GM23338 (cell line): Measurements from ENCODE around the gene EBF4.

Source experiments
- CREB1 ChIP-seq: fragments of 250-450 bp; sonication (Bioruptor Pico); IDR thresholded peaks from 2 replicates; pipeline ENCODE4 v1.5.0; 2020; ENCODE audit warnings: low read depth, mild to moderate bottlenecking, moderate library complexity
- EZH2 ChIP-seq: fragments of 200-600 bp; sonication (generic); IDR thresholded peaks from one replicate; pipeline ENCODE4 v1.8.0; 2017; ENCODE audit warnings: antibody characterized with exemption, mild to moderate bottlenecking, low read depth; ENCODE audit not compliant: unreplicated experiment
- EZH2phosphoT487 ChIP-seq: fragments of 200-600 bp; sonication (generic); IDR thresholded peaks from one replicate; pipeline ENCODE4 v1.8.1; 2018; ENCODE audit warnings: antibody characterized with exemption; ENCODE audit not compliant: unreplicated experiment
- JUNB ChIP-seq: IDR thresholded peaks from one replicate; pipeline ENCODE4 v1.6.1; 2016; ENCODE audit warnings: antibody characterized with exemption; ENCODE audit not compliant: unreplicated experiment
- NANOG ChIP-seq: IDR thresholded peaks from 2 replicates; pipeline ENCODE4 v1.6.1; 2016; ENCODE audit warnings: antibody characterized with exemption, borderline replicate concordance
- POLR2AphosphoS5 ChIP-seq: IDR thresholded peaks from 2 replicates; pipeline ENCODE4 v1.6.1; 2016; ENCODE audit warnings: antibody characterized with exemption, low read depth
- ZNF114 ChIP-seq: fragments of 250-450 bp; sonication (Bioruptor Pico); IDR thresholded peaks from 2 replicates; pipeline ENCODE4 v1.5.0; 2020; ENCODE audit warnings: mild to moderate bottlenecking, moderate library complexity
- ZNF331 ChIP-seq: fragments of 250-450 bp; sonication (Bioruptor Pico); IDR thresholded peaks from 2 replicates; pipeline ENCODE4 v1.5.0; 2020; ENCODE audit warnings: low read depth, mild to moderate bottlenecking, moderate library complexity
- TF ChIP-seq, protein P1 (sequence below), 2 experiments: fragments of 200-600 bp in 1 of 2; sonication (generic) in 1 of 2; conservative IDR thresholded peaks; 2 replicates each; pipeline versions ENCODE4 v1.5.1 to v1.6.1; 2016 to 2017; ENCODE audit warnings: antibody characterized with exemption in 2 of 2, low read depth in 2 of 2, mild to moderate bottlenecking in 2 of 2, moderate library complexity in 1 of 2
- TF ChIP-seq, protein P2 (sequence below): IDR thresholded peaks from one replicate; pipeline ENCODE4 v1.6.1; 2018; ENCODE audit warnings: antibody characterized with exemption; ENCODE audit not compliant: unreplicated experiment
- TF ChIP-seq, protein P3 (sequence below): IDR thresholded peaks from 2 replicates; pipeline ENCODE4 v1.6.1; 2016; ENCODE audit warnings: antibody characterized with exemption
- TF ChIP-seq, protein P4 (sequence below): fragments of 250-450 bp; sonication (Bioruptor Pico); IDR thresholded peaks from 2 replicates; pipeline ENCODE4 v1.5.0; 2020; ENCODE audit warnings: mild to moderate bottlenecking, moderate library complexity

- TF ChIP-seq NANOG (no peak), EZH2phosphoT487 (no peak), POLR2AphosphoS5 (no peak), EZH2 (peak; percentile 90), CREB1 (no peak), JUNB (no peak), ZNF331 (CRISPR knock-in tag) (no peak), ZNF114 (CRISPR knock-in tag) (no peak)
- TF ChIP-seq, protein P1, sequence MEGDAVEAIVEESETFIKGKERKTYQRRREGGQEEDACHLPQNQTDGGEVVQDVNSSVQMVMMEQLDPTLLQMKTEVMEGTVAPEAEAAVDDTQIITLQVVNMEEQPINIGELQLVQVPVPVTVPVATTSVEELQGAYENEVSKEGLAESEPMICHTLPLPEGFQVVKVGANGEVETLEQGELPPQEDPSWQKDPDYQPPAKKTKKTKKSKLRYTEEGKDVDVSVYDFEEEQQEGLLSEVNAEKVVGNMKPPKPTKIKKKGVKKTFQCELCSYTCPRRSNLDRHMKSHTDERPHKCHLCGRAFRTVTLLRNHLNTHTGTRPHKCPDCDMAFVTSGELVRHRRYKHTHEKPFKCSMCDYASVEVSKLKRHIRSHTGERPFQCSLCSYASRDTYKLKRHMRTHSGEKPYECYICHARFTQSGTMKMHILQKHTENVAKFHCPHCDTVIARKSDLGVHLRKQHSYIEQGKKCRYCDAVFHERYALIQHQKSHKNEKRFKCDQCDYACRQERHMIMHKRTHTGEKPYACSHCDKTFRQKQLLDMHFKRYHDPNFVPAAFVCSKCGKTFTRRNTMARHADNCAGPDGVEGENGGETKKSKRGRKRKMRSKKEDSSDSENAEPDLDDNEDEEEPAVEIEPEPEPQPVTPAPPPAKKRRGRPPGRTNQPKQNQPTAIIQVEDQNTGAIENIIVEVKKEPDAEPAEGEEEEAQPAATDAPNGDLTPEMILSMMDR (conservative IDR thresholded peaks at IDR 0.05; ENCODE audit: low read depth in 2 of 2) = no peak
- TF ChIP-seq, protein P2, sequence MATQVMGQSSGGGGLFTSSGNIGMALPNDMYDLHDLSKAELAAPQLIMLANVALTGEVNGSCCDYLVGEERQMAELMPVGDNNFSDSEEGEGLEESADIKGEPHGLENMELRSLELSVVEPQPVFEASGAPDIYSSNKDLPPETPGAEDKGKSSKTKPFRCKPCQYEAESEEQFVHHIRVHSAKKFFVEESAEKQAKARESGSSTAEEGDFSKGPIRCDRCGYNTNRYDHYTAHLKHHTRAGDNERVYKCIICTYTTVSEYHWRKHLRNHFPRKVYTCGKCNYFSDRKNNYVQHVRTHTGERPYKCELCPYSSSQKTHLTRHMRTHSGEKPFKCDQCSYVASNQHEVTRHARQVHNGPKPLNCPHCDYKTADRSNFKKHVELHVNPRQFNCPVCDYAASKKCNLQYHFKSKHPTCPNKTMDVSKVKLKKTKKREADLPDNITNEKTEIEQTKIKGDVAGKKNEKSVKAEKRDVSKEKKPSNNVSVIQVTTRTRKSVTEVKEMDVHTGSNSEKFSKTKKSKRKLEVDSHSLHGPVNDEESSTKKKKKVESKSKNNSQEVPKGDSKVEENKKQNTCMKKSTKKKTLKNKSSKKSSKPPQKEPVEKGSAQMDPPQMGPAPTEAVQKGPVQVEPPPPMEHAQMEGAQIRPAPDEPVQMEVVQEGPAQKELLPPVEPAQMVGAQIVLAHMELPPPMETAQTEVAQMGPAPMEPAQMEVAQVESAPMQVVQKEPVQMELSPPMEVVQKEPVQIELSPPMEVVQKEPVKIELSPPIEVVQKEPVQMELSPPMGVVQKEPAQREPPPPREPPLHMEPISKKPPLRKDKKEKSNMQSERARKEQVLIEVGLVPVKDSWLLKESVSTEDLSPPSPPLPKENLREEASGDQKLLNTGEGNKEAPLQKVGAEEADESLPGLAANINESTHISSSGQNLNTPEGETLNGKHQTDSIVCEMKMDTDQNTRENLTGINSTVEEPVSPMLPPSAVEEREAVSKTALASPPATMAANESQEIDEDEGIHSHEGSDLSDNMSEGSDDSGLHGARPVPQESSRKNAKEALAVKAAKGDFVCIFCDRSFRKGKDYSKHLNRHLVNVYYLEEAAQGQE = no peak
- TF ChIP-seq, protein P3, sequence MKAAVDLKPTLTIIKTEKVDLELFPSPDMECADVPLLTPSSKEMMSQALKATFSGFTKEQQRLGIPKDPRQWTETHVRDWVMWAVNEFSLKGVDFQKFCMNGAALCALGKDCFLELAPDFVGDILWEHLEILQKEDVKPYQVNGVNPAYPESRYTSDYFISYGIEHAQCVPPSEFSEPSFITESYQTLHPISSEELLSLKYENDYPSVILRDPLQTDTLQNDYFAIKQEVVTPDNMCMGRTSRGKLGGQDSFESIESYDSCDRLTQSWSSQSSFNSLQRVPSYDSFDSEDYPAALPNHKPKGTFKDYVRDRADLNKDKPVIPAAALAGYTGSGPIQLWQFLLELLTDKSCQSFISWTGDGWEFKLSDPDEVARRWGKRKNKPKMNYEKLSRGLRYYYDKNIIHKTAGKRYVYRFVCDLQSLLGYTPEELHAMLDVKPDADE = no peak
- TF ChIP-seq, protein P4, sequence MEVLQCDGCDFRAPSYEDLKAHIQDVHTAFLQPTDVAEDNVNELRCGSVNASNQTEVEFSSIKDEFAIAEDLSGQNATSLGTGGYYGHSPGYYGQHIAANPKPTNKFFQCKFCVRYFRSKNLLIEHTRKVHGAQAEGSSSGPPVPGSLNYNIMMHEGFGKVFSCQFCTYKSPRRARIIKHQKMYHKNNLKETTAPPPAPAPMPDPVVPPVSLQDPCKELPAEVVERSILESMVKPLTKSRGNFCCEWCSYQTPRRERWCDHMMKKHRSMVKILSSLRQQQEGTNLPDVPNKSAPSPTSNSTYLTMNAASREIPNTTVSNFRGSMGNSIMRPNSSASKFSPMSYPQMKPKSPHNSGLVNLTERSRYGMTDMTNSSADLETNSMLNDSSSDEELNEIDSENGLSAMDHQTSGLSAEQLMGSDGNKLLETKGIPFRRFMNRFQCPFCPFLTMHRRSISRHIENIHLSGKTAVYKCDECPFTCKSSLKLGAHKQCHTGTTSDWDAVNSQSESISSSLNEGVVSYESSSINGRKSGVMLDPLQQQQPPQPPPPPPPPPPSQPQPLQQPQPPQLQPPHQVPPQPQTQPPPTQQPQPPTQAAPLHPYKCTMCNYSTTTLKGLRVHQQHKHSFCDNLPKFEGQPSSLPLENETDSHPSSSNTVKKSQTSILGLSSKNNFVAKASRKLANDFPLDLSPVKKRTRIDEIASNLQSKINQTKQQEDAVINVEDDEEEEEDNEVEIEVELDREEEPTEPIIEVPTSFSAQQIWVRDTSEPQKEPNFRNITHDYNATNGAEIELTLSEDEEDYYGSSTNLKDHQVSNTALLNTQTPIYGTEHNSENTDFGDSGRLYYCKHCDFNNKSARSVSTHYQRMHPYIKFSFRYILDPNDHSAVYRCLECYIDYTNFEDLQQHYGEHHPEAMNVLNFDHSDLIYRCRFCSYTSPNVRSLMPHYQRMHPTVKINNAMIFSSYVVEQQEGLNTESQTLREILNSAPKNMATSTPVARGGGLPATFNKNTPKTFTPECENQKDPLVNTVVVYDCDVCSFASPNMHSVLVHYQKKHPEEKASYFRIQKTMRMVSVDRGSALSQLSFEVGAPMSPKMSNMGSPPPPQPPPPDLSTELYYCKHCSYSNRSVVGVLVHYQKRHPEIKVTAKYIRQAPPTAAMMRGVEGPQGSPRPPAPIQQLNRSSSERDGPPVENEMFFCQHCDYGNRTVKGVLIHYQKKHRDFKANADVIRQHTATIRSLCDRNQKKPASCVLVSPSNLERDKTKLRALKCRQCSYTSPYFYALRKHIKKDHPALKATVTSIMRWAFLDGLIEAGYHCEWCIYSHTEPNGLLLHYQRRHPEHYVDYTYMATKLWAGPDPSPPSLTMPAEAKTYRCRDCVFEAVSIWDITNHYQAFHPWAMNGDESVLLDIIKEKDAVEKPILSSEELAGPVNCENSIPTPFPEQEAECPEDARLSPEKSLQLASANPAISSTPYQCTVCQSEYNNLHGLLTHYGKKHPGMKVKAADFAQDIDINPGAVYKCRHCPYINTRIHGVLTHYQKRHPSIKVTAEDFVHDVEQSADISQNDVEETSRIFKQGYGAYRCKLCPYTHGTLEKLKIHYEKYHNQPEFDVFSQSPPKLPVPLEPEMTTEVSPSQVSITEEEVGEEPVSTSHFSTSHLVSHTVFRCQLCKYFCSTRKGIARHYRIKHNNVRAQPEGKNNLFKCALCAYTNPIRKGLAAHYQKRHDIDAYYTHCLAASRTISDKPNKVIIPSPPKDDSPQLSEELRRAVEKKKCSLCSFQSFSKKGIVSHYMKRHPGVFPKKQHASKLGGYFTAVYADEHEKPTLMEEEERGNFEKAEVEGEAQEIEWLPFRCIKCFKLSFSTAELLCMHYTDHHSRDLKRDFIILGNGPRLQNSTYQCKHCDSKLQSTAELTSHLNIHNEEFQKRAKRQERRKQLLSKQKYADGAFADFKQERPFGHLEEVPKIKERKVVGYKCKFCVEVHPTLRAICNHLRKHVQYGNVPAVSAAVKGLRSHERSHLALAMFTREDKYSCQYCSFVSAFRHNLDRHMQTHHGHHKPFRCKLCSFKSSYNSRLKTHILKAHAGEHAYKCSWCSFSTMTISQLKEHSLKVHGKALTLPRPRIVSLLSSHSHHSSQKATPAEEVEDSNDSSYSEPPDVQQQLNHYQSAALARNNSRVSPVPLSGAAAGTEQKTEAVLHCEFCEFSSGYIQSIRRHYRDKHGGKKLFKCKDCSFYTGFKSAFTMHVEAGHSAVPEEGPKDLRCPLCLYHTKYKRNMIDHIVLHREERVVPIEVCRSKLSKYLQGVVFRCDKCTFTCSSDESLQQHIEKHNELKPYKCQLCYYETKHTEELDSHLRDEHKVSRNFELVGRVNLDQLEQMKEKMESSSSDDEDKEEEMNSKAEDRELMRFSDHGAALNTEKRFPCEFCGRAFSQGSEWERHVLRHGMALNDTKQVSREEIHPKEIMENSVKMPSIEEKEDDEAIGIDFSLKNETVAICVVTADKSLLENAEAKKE (CRISPR knock-in tag) = no peak
These were observed 58.8 kb downstream of the EBF4 start for GRCh38 chr20:2751347-2751877.
